Dedifferentiated amniotic fluid mesenchymal stem cell (primary cell): ENCODE results near the gene CFAP65.

Experiments used
- DNase-seq: peaks from one replicate; pipeline ENCODE4 v3.0.0-alpha.2; 2016; ENCODE audit errors: extremely low spot score

CFAP65 gene

DNA sequence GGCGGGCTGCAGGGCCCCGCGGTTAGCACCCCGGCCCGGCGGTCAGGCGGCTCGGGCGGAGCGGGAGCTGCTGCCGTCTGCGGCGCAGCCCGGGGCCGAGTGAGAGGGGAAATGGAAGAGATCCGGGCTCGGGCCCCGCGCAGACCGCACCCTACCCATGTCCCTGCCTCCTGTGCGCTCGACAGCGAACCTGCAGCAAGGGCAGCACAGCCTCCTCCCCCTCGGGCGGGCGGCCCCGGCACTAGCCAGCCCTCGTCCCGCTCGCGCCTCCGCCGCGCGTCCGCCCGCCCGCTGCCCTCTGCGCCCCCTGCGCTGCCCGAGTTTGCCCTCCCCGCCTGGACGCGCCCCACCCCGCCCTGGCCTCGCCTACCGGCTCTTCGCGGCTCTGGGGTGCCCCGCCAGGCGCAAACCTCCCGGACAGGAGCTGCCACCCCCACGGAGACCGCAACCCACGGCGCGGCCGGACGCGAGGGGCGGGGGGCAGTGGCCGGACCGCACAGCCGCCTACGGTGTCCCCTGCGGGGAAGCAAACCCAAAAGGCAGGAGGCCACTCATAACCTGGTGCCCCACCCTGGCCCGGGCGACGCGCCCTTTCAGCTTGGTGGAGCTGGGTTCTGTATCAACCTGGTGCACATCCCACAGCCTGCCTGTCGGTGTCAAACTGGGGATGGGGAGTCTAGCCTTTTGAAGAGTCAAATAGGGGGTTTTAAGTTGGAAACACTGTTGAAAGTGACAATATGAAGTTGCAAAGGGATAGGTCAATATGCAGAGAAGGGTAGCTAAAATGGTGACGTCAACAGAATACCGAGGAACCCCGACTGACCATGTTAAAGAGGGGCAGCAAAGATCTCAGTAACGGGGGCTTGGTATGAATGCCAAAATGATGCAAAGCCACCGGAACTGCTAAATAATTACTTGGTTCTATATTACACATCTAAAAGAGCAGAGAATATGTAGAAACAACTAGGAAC lies 19.8 kb upstream of the CFAP65 start, which contains the start of gene IHH:
IHH (minus strand) TSS at position 101 of the 971 bp plus-strand sequence. CDS start 454 bp downstream, outside the sequence.
- no peak for DNase-seq

GRCh38 chr2:219059725-219060682 lies 18.7 kb upstream of the CFAP65 start:
- DNase-seq = no peak

DNA sequence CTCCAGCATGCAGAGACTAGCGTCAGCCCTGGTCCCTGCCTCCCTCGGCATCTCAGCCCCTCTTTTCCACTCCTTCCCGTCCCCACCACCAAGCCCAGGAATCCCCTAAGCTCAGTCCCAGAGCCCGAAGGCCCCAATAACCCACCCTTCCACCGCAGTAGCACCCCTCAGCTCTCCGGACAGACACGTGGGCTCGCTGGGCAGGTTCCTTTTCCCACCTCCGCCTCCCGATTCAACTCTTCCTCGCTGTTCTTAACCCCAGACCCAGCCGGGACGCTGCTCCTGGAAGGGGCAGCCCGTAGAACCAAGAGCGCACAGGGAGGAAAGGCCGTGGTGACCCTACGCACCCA lies 18.0 kb upstream of the CFAP65 start:
- DNase-seq = no peak

GRCh38 chr2:219058541-219059374 lies 17.4 kb upstream of the CFAP65 start:
- no peak for DNase-seq

DNA sequence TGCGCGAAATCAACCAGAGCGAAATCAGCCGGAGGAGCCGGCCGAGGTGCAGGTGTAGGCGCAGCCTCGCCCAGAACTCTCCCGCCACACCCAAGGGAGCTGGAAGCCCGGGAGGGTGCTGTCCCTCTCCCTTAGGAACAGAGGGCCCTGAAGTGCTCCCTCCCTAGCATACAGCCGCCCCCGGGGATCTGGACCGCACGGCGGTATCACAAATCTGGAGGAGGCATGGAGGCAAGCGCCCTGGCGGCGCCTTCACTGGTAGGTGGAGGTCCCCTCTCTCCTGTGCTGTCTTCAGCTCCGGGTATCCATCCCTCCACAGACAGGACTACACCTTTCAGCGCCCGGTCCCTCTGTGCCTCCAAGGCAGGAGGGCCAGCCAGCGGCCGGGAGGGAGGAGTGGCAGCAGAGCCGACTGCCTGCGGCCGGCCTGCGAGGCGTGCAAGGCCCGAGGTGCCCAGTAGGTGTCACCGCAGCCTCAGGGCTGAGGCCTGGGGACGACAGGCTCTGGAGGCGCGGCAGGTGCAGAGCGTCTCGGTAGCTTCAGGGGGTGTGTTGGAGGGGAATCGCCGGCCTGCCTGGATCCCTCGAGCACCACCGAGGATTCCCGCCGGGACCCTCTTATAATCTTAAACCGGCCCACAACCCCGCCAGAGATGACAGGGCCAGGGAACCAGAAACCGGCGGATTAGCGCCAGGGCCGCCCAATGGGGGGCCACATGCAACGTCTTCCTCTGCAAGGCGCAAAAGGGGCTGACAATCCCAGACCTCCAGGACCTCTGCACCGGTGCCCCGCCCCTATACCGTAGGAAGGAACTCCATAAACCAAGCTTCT lies 16.6 kb upstream of the CFAP65 start:
- no peak for DNase-seq

DNA sequence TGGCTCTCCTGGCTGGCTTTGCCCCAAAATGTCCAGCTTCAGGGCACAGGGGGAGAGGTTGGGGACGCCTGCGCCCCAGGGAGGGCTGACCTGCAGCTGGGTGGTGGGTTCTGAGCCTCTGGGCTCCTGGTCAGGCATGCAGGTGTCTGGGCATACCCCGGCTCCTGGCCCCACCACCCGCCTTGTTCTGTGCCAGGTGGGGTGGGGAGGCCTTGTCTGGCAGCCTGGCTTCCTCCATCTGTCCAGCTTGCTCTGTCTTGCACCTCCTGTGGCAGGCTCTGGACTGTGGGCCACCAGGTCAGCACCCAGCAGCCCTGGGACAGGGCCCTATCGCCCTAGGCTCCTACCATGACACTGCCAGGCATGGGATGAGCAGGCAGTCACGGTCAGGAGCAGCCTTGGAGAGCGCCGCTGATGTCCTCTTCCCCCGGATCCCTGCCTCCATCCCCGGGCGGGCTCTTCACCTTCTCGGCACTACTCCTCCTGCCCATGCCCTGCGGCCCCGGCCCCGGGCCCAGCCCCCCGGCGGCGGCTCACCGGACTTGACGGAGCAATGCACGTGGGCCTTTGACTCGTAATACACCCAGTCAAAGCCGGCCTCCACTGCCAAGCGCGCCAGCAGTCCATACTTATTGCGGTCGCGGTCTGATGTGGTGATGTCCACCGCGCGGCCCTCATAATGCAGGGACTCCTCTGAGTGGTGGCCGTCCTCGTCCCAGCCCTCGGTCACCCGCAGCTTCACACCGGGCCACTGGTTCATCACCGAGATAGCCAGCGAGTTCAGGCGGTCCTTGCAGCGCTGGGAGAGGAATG lies 15.8 kb upstream of the CFAP65 start:
- no peak for DNase-seq

DNA sequence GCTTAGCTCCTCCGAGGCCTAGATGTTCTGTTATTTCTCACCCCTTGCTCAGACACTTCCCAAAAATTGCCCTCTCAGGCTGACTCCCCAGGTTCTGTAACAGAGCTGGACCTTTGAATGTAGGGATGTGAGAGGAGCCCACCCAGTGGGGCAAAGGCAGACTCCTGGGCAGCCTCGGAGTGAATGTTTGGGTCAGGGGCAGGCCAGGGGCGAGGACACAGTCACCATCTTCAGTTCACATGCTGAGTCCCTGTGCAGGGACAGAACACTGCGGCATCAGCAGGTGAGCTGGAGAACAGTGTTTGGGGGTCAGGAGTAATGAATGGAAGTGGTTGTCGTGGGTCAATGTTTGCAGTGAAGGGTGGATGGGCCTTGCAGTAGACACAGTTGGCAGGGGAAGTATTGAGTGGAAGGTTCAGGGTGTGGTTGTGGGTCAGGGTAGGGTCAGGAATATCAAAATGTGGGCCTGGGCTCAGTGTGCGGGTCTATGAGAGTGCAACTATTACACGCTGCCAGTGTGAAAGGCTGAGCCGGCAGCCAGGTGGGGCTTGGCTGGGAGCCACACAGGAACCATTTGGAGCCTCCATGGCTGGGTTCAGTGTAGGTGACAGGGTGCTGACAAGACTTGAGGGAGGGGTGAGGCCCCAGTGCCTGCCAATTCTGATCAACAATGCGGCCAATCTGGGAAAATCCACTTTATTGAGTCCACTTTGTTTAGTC lies 15.0 kb upstream of the CFAP65 start:
- DNase-seq = no peak

GRCh38 chr2:219054956-219055903 lies 13.9 kb upstream of the CFAP65 start:
- DNase-seq = no peak

DNA sequence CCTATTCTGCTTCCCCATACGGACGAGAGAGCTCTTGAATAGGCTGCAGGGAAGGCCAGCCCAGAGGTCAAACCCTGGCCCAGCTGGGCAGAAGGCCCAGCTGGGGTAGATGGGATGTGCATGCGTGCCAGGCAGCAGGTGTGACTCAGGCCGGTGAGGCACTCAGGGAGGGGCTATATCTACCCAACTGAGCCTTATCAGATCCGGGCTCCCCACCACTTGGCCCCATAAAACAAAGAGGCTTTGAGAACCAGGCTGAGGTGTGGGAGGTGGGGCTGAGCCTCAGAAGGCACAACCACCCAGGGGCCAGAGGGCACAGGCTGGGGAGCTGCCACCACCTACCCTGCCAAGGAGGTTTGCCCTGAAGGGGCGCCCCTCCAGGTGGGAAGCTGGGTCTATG lies 8.0 kb upstream of the CFAP65 start:
- no peak for DNase-seq

- DNase-seq = no peak
Measured at GRCh38 chr2:219045937-219046550, 4.7 kb upstream of the CFAP65 start.

DNA sequence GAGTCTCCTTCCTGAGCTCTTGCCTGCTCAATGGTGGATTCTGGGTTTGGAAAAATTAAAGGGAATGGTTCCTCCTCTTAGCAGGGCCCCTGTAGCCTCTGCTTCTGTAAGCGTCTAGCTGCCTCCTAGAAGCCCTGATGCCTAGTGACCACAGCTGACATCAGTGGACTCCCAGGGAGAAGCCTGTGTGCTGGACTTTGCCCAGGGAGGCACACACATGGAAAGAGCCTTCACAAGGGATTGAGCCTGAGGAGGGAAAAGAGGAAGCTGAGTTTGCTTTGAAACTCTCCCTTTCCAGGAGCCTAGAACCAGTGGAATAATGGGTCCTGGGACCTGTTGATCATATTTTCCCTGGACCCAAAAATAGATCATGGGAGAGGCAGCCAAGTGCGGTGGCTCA lies 1.4 kb upstream of the CFAP65 start:
- DNase-seq = no peak

DNA sequence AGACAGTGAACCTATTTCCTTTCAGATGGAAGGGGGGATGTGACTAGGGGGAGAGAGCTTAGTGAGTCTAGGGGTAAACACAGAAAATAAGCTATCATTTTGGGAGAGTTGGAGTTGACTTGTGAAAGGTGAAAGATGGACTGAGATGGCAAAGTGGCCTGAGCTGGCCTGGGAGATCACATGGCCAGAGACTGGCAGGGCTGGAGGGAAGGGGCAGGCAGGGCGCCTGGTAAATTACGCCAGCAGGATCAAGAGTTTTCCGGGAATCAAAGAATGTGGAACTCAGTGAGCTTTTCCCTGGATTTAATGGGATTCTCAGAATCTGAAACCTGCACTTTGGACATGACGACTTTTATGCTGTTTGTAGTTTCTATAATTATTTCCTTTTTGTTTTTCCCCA lies 841 bp upstream of the CFAP65 start:
- no peak for DNase-seq

GRCh38 chr2:219038600-219038999 lies 2.7 kb downstream of the CFAP65 start:
- no peak for DNase-seq

GRCh38 chr2:219037783-219038499 lies 3.4 kb downstream of the CFAP65 start:
- no peak for DNase-seq

DNA sequence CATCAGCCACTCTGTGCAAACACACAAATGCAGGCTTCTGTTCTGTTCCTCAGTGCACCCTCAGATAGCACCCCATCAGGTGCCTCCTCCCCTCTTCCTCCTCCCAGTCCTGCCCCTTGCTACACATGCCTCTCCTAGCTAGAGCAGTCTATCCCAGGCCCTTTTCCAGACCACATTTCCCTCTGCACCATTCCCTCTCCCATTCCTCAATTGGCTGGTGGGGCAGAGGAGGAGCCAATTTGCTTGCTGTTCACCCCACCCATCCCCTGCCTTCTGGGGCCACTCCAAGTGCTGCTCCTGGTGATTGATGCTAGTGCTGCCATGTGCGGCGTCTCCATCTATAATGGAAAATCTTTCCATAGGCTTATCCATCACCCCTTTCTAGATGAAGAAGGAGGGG lies 5.4 kb downstream of the CFAP65 start:
- no peak for DNase-seq

DNA sequence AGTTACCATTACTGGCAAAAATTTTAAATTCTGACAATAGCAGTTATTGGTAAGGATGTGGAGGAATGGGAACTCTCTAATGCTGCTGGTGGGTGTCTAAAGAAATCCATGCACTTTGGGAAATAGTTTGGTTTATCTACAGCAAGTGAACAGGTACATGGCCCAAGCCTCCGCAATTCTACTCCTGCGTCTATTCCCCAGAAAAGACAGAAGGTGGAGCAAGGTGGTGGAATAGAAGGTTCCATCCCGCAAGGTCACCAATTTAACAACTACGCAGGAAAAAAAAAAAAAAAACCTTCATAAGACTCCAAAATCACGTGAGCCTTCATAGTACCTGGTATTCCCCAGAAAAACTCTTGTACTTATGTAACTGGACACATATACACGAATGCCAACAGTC lies 6.5 kb downstream of the CFAP65 start:
- no peak for DNase-seq
